ENCODE results near the gene CNKSR3.

DNA sequence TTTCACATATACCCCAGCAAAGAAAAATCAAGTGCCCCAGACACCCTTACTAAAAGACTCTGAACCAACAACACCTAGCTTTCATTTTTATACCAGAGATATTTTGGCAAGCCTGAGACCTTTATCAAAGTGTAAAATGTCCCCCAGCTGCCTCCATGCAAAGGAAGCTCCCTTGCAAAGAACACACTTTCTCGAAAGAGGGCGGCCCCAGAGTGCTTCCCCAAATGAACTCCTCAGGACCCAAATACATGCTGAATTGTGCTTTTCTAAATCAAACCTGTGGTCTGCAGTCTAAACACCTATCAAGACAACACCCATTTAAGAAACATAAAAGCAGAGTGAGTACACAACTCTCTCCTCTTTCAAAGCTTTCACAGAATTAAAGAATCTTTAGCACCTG, 154.4 kb downstream of the CNKSR3 start:
- no peak for TF ChIP-seq TAF1 (IDR thresholded peaks at IDR 0.05; ENCODE audit: borderline replicate concordance, low read depth, low read length)
- no peak for TF ChIP-seq POLR2A (IDR thresholded peaks at IDR 0.05; ENCODE audit: low read depth, low read length)
